Rectal smooth muscle tissue (tissue), 1 donor: ENCODE data around the gene SELPLG.

Experiments
- H3K27ac ChIP-seq: one replicate; pipeline ENCODE4 v1.7.0; 2013; ENCODE audit warnings: low read depth, low read length, inconsistent platforms
- H3K27me3 ChIP-seq: one replicate; pipeline ENCODE4 v1.7.0; 2013; ENCODE audit warnings: low read length; ENCODE audit not compliant: control insufficient read depth, insufficient read depth
- H3K36me3 ChIP-seq: one replicate; pipeline ENCODE4 v1.7.0; 2013; ENCODE audit warnings: low read length; ENCODE audit not compliant: control insufficient read depth, insufficient read depth
- H3K4me1 ChIP-seq: one replicate; pipeline ENCODE4 v1.7.0; 2013; ENCODE audit warnings: low read length; ENCODE audit not compliant: control insufficient read depth, insufficient read depth
- H3K4me3 ChIP-seq: one replicate; pipeline ENCODE4 v1.7.0; 2013; ENCODE audit warnings: low read length
- H3K9ac ChIP-seq: one replicate; pipeline ENCODE4 v1.7.0; 2013; ENCODE audit warnings: low read length

SELPLG gene

DNA sequence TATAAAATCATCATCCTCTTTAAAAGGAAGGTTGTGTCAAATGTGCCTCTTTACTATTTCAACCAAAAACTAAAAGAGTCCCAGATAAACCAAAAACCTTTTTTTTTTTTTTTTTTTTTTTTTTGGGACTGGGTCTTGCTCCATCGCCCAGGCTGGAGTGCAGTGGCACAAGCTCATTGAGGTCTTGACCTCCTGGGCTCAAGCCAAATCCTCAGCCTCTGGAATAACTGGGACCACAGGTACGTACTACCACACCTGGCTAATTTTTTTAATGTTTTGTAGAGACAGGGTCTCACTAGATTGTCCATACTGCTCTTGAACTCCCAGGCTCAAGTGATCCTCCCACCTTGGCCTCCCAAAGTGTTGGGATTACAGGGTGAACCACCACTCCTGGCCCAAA is 16.4 kb upstream of the SELPLG start:
- no peak overlapping the region for H3K9ac ChIP-seq
- H3K36me3 ChIP-seq: peaks cover 28% of the 10 kb centered on the region
- H3K4me3 ChIP-seq: no peak overlapping the region
- peak overlapping the region; percentile 33 for H3K27ac ChIP-seq
- peaks cover 14% of the 10 kb centered on the region for H3K4me1 ChIP-seq
- no peaks in the 10 kb centered on the region for H3K27me3 ChIP-seq

DNA sequence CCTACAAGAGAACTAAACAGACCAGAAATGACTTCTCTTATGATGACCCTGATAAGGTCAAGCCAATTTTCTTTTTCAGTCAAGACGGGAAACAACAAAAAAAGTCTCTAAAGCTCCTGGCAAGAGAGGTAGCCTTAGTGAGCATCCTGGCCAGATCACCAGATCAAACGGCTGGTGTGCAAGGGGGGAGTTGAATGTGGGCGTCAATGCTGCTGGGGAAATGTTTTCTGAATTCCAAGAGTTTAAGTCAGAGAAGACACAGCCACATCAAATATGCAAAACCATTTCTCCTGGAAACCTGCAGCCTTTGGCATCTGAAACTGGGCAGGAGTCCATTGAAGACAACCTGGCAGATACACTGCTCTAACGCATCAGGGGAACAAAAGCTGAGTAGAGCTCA is 16.0 kb upstream of the SELPLG start:
- Histone ChIP-seq H3K27ac (peak overlapping the region; percentile 51), H3K9ac (no peak overlapping the region), H3K36me3 (peaks cover 28% of the 10 kb centered on the region), H3K4me3 (no peak overlapping the region), H3K27me3 (no peaks in the 10 kb centered on the region), H3K4me1 (peaks cover 16% of the 10 kb centered on the region)

DNA sequence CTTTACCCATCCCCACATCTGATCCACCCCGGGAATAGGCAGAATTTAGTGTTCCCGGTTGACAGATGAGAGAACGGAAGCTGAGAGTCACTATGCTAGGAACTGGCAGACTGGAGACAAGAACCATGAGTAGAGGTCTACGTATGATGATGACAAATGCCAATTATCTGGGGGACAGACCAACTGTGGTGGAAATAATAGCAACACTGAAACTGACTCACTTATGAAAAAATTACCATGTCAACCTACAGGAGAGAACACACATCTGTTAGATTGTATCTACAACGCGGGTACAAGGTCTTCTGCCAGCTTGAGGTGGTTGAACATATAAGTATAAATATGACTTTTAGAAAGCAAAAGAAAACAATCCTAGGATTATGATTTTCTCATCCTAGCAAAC is 15.4 kb upstream of the SELPLG start:
- Histone ChIP-seq H3K4me1 (peaks cover 17% of the 10 kb centered on the region), H3K9ac (no peak overlapping the region), H3K4me3 (no peak overlapping the region)

DNA sequence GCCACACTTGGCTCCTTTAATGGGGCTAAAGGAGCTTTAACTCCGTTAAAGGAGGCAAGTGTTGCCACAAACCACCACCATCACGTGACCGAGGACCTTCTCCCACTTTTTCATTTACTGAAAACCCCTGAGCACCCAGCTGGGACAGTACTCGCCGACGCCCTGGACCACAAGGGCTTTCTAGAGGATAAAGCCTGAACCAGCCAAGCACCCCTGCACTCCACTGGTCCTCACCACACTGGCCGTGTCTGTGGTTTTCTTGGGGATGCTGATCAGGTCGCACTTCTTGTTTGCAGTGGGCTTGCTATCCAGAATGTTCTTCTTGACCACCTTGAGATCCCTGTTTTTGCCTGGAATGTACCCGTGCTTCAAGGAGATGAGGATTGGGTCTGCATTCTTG is 14.7 kb upstream of the SELPLG start:
- H3K9ac ChIP-seq: no peak overlapping the region
- H3K27me3 ChIP-seq: no peaks in the 10 kb centered on the region
- H3K27ac ChIP-seq: no peak overlapping the region
- H3K36me3 ChIP-seq: peaks cover 25% of the 10 kb centered on the region
- peaks cover 15% of the 10 kb centered on the region for H3K4me1 ChIP-seq
- no peak overlapping the region for H3K4me3 ChIP-seq

More for the DNA sequence above, 15.4 kb upstream of the SELPLG start:
- no peaks in the 10 kb centered on the region for H3K27me3 ChIP-seq
- H3K36me3 ChIP-seq: peaks cover 28% of the 10 kb centered on the region
- peak overlapping the region; percentile 51 for H3K27ac ChIP-seq

DNA sequence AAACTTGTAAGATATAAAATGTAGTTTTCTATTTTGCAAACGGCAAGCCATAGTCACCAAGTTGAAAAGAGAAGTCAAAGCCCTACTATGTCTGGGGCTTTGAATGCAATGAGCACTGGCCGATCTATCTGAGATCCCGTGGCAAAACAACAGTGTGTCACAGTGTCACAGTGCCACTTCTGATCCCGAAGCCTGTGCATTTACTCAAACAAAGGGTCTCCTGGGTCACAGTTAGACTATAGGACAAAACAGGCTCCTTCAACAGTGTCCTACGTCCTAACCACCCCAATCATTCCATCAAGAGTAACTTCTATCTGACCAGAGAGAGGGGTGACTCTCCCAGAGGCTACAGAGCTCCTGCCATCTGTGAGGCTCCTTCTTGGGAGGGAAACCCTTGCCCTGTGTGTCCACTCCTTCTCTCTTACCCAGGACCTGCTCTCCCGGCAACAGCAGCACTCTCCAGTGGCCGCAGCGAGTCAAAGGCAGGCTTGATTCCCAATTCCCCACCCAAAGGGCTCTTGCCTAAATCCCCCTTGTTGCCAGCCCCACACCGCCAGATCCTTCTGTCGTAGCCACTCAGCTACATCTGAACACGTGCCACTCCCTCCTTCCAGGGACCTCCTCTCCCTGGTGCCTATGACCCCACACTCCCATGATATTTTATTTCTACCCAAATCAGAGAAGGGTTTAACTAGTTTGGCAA is 14.0 kb upstream of the SELPLG start:
- H3K9ac ChIP-seq: no peak overlapping the region
- no peak overlapping the region for H3K4me3 ChIP-seq
- H3K27me3 ChIP-seq: no peaks in the 10 kb centered on the region
- no peak overlapping the region for H3K27ac ChIP-seq
- peaks cover 25% of the 10 kb centered on the region for H3K36me3 ChIP-seq
- H3K4me1 ChIP-seq: peaks cover 15% of the 10 kb centered on the region

DNA sequence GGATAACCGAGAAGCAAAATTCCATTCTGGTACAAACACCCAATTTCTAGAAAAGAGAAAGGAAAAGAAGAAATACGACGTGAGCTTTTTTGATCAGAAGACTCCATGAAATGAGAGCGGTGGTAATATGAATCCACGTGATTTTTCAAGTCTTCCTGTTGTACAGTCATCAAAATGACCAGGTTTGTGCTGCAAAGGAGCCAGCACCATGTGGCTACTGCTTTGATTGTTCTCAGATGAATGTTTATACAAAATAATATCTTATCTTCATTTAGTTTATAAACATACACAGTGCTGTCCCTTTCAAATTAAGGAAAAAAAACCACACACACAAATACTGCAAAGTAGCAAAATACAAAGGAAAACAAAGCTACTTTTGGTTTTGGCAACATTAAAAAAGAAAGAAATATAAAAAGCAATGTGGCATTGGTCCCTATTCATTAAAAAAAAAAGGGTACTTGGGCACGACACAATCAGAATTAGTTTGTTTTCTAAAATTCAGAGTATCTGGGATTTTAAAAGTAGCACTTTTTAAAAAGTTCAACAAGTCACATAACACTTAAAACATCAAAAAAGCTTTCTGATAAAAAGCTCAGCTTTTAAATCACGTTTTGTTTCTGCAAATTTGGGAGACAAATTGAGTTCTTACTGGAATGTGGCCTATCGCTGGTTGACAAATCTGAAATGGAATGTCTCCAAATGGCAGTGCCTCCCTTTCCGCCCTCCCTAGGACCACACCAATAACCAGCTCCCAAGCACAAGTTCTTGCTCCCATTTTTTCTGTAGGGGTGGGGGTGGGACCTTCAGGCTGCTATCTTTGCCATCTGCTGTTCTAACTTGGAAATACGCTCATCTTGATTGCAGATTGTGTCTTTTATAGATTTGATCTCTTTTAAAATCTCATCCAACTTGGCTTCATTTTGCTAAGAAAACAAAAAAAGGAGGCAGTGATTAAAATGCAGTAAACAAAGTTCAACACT is 13.2 kb upstream of the SELPLG start:
- Histone ChIP-seq H3K4me3 (no peak overlapping the region), H3K9ac (no peak overlapping the region), H3K27me3 (no peaks in the 10 kb centered on the region), H3K36me3 (peaks cover 25% of the 10 kb centered on the region), H3K27ac (no peak overlapping the region), H3K4me1 (peaks cover 15% of the 10 kb centered on the region)

DNA sequence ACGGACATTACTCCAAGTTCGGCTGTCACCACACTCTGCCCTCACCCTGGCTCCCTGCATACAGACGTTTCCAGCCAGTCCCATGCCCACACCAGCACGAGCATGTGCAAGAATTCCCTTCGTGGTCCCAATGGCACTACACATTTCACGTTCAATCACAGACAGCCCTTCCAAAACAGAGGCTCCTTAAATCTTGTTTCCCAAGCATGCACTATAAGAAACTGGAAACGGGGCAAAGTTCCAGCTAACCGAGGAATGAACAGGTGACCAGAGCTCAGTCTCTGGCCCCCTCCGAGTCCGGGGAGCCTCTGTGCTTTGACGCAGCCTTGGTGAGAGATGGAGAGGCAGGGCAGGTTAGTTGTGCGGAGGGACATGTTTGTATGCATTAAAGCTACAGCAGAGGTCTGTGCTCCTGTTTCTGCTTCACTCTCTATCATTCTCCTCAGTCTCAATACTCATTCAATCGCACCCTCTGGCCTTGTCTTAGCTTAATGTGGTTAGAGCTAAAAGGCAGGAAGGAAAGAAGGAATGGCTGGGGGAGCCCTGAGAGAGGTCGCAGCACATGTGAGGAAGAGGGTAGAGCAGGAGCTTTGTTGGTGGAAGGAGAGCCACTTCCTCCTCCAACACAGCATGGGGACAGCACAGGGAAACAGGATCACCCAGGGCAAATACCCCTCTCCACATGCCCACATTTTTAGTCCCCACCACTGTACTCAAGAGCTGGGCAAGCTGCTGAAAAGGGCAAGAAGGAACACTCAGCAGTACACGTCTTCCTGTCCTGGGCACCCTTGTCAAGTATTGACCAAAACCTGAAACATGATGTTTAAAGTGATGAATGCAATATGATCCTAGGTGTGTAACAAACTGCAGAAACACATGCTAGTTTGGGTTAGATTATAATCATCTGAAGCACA is 12.2 kb upstream of the SELPLG start:
- Histone ChIP-seq H3K9ac (no peak overlapping the region), H3K36me3 (peaks cover 20% of the 10 kb centered on the region), H3K27ac (no peak overlapping the region), H3K27me3 (no peaks in the 10 kb centered on the region), H3K4me3 (no peak overlapping the region), H3K4me1 (peaks cover 15% of the 10 kb centered on the region)

DNA sequence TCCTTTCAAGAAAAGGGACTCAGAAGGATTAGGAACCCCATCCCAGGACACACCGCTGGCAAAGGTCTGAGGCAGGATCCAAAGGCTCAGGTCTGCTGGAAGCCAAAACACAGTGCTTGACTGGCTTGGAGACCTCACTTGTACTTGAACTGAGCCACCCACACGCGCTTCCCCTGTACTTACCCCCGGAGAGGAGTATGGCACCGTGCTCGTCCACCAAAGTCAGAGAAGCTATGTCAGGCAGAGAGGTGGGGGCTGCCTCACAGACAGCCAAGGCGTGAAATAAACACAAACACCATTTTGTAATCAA is 11.1 kb upstream of the SELPLG start:
- Histone ChIP-seq H3K27ac (peak overlapping the region; percentile 16), H3K27me3 (no peaks in the 10 kb centered on the region), H3K36me3 (peaks cover 20% of the 10 kb centered on the region), H3K4me1 (peaks cover 10% of the 10 kb centered on the region), H3K9ac (no peak overlapping the region), H3K4me3 (no peak overlapping the region)

DNA sequence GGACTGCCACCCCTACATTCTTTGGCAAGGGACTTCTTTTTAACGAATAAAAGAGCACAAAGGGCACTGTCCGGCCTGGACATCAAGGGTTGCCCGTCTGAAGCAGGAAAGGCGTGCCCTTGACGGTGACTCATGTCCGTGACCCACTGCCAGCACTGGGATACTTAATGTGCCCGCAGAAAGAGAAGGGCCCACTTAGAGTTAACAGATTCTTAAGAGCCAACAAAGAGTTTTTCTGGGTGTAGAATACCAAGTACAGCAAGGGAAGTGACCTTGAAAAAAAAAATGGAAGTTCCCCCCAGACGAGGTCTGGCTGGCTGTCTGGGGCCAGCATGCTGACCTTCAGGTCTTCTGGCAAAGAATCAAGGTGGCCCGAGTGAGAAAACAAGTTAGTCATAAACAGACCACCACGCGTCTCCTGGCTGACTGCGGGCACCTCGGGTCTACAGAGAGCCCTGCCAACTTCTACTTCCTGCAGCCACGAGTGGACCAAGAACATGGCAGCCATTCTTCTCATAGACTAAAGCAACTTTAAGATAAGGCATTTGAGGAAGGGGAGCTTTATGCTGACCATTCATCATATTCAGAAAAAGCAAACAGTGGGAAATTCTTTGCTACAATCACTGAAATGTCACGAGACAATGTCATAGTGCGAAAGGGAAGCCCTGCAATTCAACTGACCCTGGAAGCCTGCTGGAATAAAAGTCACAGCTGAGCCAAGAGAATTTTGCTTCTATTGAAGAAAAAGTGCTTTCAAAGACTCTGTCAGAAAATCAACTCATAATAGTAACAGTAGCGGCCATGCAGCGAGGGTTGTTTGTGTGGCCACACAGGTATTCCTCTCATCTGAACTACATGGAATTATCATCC is 10.5 kb upstream of the SELPLG start:
- H3K27ac ChIP-seq: peak overlapping the region; percentile 16
- no peaks in the 10 kb centered on the region for H3K27me3 ChIP-seq
- H3K9ac ChIP-seq: no peak overlapping the region
- peaks cover 20% of the 10 kb centered on the region for H3K36me3 ChIP-seq
- H3K4me1 ChIP-seq: peaks cover 4% of the 10 kb centered on the region
- H3K4me3 ChIP-seq: no peak overlapping the region

DNA sequence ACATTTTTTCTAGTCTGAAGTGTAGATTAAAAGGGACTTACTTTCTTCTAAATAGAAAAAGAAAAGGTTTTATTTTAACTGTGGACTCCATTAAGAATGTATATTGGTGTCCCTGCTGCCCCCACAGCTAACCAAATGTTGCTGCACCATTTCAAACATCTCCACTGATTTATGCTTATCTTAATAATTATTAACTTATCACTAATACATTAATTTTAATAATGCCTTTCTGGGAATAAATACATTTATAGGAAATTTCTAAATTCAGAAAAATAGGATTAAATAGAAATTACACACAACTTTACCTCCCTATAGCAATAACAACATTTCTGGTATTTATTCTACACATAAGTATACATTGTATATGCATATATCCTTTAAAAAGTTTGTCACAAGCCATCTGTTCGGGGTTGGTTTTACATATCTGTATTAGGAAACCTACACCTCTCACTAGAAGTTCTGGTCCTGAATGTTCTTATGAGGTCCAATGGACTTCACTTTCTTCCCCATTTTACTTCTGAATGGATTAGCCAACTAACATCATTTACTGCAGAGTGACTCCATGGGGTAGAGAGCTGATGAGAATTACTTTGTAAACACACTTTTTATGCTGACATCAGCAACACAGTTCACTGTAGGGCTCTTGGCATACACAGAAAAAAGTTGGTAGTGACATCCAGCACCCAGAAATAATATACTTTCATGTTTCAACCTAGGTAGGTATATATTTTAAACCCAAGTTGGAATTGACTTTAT is 9.4 kb upstream of the SELPLG start:
- H3K27ac ChIP-seq: no peak overlapping the region
- H3K36me3 ChIP-seq: peaks cover 11% of the 10 kb centered on the region
- peaks cover 9% of the 10 kb centered on the region for H3K4me1 ChIP-seq
- H3K9ac ChIP-seq: no peak overlapping the region
- no peak overlapping the region for H3K4me3 ChIP-seq
- no peaks in the 10 kb centered on the region for H3K27me3 ChIP-seq

DNA sequence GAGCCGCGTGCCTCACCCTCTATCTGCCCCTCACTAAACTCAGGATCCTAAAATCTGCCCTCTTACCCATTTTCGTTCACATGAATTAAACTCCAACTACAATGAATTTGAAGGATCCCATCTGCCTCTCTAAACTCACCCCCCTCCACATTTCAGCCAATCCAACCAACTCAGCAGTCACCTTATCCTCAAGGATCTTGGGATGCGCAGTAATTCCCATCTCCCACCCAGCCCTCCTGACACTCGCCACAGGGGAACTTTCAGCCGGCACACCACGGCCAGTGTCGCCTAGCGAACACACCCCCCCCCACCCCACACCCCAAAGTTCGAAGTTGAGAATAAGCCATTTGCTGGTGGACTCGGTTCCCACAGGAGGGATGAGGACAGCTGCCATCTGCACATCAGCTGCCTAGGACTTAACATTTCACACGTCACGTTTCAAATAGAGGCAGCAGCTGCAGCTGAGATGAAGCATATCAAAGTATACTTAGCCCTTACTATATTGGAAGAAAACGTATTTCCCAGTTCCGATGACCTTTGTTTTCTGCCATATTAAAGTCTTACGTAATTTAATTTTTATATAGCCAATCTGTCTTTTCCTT is 8.7 kb upstream of the SELPLG start:
- Histone ChIP-seq H3K27me3 (no peaks in the 10 kb centered on the region), H3K4me1 (peaks cover 13% of the 10 kb centered on the region), H3K36me3 (peaks cover 6% of the 10 kb centered on the region), H3K27ac (no peak overlapping the region), H3K9ac (no peak overlapping the region), H3K4me3 (no peak overlapping the region)
